HepG2 (cell line): ENCODE measurements around the gene SEC61A1. TPM values are rescaled to one million over a fixed set of nuclear protein-coding genes. Genes with fewer than 3 reads are reported as not detected.

Source experiments
- FOXJ3 ChIP-seq: sonication (generic); formaldehyde crosslinking; IDR thresholded peaks from 2 replicates; pipeline ENCODE4 v1.4.0; 2020; ENCODE audit warnings: missing genetic modification reagents, mild to moderate bottlenecking, borderline replicate concordance
- HMG20A ChIP-seq: IDR thresholded peaks from 2 replicates; pipeline ENCODE4 v1.6.1; 2016; ENCODE audit warnings: borderline replicate concordance
- MAZ ChIP-seq, 2 experiments: sonication (generic) in 1 of 2; formaldehyde crosslinking in 1 of 2; IDR thresholded peaks; 2 replicates each; pipeline versions ENCODE4 v1.5.0 to v1.6.1; 2012 to 2020; ENCODE audit warnings: low read depth in 2 of 2, mild to moderate bottlenecking in 2 of 2, borderline replicate concordance in 1 of 2, improper control_type of control experiment in 1 of 2, low read length in 1 of 2, missing genetic modification reagents in 1 of 2, moderate library complexity in 1 of 2
- SRSF9 ChIP-seq: fragments of 200-400 bp; formaldehyde crosslinking; IDR thresholded peaks from 2 replicates; pipeline ENCODE4 v1.6.1; 2018; ENCODE audit warnings: borderline replicate concordance, mild to moderate bottlenecking, low read depth, low read length; ENCODE audit not compliant: insufficient read depth, poor library complexity, severe bottlenecking
- TGIF2 ChIP-seq: IDR thresholded peaks from 2 replicates; pipeline ENCODE4 v1.6.1; 2016; ENCODE audit warnings: control low read depth, missing compliant biosample characterization
- TOPORS ChIP-seq: sonication (generic); formaldehyde crosslinking; IDR thresholded peaks from 2 replicates; pipeline ENCODE4 v1.8.0; 2023; ENCODE audit warnings: mild to moderate bottlenecking, missing genetic modification reagents
- ZNF747 ChIP-seq: sonication (generic); formaldehyde crosslinking; IDR thresholded peaks from 2 replicates; pipeline ENCODE4 v1.8.1; 2023; ENCODE audit warnings: missing genetic modification reagents, mild to moderate bottlenecking, borderline replicate concordance
- ZNF768 ChIP-seq: sonication (generic); formaldehyde crosslinking; IDR thresholded peaks from 2 replicates; pipeline ENCODE4 v1.4.0; 2020; ENCODE audit warnings: missing genetic modification reagents
- ZNF816 ChIP-seq: sonication (generic); formaldehyde crosslinking; IDR thresholded peaks from 2 replicates; pipeline ENCODE4 v1.8.0; 2022; ENCODE audit warnings: missing genetic modification reagents, mild to moderate bottlenecking, borderline replicate concordance
- polyA plus RNA-seq, 8 experiments: library from polyadenylated mRNA; depleted of rRNA in 3 of 8; stranded (reverse) in 7 of 8; unstranded in 1 of 8; fragments of >200 nt; fragmentation: Illumina TruSeq in 4 of 8; extraction: Trizol in 4 of 8; gene quantifications; 2 replicates each; pipeline versions ENCODE4 v1.2.1 to v1.2.3, GENCODE V29; 2011 to 2016; ENCODE audit warnings: low read depth in 4 of 8, missing spikeins in 1 of 8, mixed read lengths in 1 of 8; ENCODE audit not compliant: insufficient read depth in 1 of 8
- total RNA-seq, 5 experiments: library from RNA; depleted of rRNA; stranded (reverse); fragments of >200 nt; fragmentation: Illumina TruSeq; extraction: Trizol; gene quantifications; 2 replicates each; pipeline ENCODE4 v1.2.3, GENCODE V29; 2016; ENCODE audit warnings: low read depth in 1 of 5
- TF ChIP-seq, protein P1 (sequence below): sonication (generic); formaldehyde crosslinking; IDR thresholded peaks from 2 replicates; pipeline ENCODE4 v1.4.0; 2020; ENCODE audit warnings: missing genetic modification reagents, borderline replicate concordance
- TF ChIP-seq, protein P2 (sequence below): sonication (generic); formaldehyde crosslinking; IDR thresholded peaks from 2 replicates; pipeline ENCODE4 v1.4.0; 2020; ENCODE audit warnings: missing genetic modification reagents, mild to moderate bottlenecking, borderline replicate concordance
- TF ChIP-seq, protein P3 (sequence below): sonication (generic); formaldehyde crosslinking; IDR thresholded peaks from 2 replicates; pipeline ENCODE4 v1.4.0; 2020; ENCODE audit warnings: missing genetic modification reagents, low read depth, mild to moderate bottlenecking, borderline replicate concordance
- TF ChIP-seq, protein P4 (sequence below): sonication (generic); formaldehyde crosslinking; IDR thresholded peaks from 2 replicates; pipeline ENCODE4 v1.4.0; 2020; ENCODE audit warnings: low read depth, missing genetic modification reagents
- TF ChIP-seq, protein P5 (sequence below): sonication (generic); formaldehyde crosslinking; IDR thresholded peaks from 2 replicates; pipeline ENCODE4 v1.4.0; 2020; ENCODE audit warnings: mild to moderate bottlenecking, missing genetic modification reagents
- TF ChIP-seq, protein P6 (sequence below): sonication (generic); formaldehyde crosslinking; IDR thresholded peaks from 2 replicates; pipeline ENCODE4 v1.4.0; 2020; ENCODE audit warnings: missing genetic modification reagents

SEC61A1 gene
- total and polyA plus RNA-seq, 2 of the 13 experiments (the other 11 are each of a cell fraction or from before 2014, with no cell fraction given): 170 to 203 TPM

DNA sequence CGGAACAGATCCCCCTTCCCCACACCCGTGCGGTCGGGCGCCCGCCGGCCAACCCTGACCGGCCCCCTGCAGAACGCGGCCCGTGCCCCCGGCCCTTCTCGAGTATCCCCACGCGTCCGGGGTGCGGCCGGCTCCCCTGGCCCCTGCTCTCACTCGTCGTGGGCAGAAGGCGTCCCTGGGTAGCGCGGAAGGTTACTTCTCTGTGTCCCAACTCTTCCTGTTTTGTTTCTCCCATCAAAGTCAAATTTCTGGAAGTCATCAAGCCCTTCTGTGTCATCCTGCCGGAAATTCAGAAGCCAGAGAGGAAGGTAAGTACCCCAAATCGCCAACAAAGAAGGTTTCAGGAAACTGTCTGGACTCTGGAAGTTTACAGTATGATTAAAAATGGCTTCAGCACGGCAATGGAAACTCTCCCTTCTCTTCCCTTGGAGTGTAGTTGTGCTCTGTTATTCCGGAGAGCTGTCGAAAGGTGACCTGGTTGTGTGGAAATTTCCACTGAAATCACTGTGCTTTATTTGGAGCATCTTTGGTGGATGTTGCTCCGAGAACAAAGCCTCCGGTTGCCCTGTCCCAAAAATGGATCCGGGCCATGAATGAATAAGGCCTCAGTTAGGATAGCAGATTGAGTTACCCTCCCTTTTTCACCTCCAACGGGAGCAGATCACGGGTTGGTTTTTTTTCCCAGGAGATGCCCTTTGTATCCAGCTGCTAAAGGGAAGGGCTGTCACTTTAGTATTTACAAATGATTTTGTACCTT lies 536 bp downstream of the SEC61A1 start (continued):
- TF ChIP-seq, protein P1, sequence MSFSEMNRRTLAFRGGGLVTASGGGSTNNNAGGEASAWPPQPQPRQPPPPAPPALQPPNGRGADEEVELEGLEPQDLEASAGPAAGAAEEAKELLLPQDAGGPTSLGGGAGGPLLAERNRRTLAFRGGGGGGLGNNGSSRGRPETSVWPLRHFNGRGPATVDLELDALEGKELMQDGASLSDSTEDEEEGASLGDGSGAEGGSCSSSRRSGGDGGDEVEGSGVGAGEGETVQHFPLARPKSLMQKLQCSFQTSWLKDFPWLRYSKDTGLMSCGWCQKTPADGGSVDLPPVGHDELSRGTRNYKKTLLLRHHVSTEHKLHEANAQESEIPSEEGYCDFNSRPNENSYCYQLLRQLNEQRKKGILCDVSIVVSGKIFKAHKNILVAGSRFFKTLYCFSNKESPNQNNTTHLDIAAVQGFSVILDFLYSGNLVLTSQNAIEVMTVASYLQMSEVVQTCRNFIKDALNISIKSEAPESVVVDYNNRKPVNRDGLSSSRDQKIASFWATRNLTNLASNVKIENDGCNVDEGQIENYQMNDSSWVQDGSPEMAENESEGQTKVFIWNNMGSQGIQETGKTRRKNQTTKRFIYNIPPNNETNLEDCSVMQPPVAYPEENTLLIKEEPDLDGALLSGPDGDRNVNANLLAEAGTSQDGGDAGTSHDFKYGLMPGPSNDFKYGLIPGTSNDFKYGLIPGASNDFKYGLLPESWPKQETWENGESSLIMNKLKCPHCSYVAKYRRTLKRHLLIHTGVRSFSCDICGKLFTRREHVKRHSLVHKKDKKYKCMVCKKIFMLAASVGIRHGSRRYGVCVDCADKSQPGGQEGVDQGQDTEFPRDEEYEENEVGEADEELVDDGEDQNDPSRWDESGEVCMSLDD: no peak
- TF ChIP-seq TOPORS (no peak), FOXJ3 (CRISPR knock-in tag) (no peak), TGIF2 (CRISPR knock-in tag) (0 out of 2 replicates have a peak, but pooled peaks have one; percentile 48), ZNF768 (CRISPR knock-in tag) (peak; percentile 3; the same call in 1 of the 2 replicates), ZNF747 (CRISPR knock-in tag) (0 out of 2 replicates have a peak, but pooled peaks have one; percentile 27), HMG20A (CRISPR knock-in tag) (no peak), SRSF9 (no peak), ZNF816 (CRISPR knock-in tag) (peak; percentile 24; the same call in 1 of the 2 replicates), MAZ (IDR thresholded peaks at IDR 0.05; ENCODE audit: borderline replicate concordance, low read depth, low read length) (no peak), MAZ (CRISPR knock-in tag; IDR thresholded peaks at IDR 0.05; ENCODE audit: low read depth) (no peak)
- TF ChIP-seq, protein P2, sequence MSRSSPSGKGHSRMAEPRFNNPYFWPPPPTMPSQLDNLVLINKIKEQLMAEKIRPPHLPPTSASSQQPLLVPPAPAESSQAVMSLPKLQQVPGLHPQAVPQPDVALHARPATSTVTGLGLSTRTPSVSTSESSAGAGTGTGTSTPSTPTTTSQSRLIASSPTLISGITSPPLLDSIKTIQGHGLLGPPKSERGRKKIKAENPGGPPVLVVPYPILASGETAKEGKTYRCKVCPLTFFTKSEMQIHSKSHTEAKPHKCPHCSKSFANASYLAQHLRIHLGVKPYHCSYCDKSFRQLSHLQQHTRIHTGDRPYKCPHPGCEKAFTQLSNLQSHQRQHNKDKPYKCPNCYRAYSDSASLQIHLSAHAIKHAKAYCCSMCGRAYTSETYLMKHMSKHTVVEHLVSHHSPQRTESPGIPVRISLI: peak; percentile 49; the same call in 1 of the 2 replicates
- TF ChIP-seq, protein P3, sequence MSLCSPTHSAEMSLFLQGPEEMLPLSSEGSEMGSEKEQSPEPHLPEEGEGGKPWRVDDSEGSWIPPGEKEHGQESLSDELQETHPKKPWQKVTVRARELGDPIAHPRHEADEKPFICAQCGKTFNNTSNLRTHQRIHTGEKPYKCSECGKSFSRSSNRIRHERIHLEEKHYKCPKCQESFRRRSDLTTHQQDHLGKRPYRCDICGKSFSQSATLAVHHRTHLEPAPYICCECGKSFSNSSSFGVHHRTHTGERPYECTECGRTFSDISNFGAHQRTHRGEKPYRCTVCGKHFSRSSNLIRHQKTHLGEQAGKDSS: no peak
- TF ChIP-seq, protein P4, sequence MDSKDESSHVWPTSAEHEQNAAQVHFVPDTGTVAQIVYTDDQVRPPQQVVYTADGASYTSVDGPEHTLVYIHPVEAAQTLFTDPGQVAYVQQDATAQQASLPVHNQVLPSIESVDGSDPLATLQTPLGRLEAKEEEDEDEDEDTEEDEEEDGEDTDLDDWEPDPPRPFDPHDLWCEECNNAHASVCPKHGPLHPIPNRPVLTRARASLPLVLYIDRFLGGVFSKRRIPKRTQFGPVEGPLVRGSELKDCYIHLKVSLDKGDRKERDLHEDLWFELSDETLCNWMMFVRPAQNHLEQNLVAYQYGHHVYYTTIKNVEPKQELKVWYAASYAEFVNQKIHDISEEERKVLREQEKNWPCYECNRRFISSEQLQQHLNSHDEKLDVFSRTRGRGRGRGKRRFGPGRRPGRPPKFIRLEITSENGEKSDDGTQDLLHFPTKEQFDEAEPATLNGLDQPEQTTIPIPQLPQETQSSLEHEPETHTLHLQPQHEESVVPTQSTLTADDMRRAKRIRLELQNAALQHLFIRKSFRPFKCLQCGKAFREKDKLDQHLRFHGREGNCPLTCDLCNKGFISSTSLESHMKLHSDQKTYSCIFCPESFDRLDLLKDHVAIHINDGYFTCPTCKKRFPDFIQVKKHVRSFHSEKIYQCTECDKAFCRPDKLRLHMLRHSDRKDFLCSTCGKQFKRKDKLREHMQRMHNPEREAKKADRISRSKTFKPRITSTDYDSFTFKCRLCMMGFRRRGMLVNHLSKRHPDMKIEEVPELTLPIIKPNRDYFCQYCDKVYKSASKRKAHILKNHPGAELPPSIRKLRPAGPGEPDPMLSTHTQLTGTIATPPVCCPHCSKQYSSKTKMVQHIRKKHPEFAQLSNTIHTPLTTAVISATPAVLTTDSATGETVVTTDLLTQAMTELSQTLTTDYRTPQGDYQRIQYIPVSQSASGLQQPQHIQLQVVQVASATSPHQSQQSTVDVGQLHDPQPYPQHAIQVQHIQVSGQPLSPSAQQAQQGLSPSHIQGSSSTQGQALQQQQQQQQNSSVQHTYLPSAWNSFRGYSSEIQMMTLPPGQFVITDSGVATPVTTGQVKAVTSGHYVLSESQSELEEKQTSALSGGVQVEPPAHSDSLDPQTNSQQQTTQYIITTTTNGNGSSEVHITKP (CRISPR knock-in tag): 0 out of 2 replicates have a peak, but pooled peaks have one; percentile 16
- TF ChIP-seq, protein P5, sequence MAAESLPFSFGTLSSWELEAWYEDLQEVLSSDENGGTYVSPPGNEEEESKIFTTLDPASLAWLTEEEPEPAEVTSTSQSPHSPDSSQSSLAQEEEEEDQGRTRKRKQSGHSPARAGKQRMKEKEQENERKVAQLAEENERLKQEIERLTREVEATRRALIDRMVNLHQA (CRISPR knock-in tag): no peak
- TF ChIP-seq, protein P6, sequence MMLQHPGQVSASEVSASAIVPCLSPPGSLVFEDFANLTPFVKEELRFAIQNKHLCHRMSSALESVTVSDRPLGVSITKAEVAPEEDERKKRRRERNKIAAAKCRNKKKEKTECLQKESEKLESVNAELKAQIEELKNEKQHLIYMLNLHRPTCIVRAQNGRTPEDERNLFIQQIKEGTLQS (CRISPR knock-in tag): no peak
